HG02852 (cell line): Measurements from ENCODE around the gene UBTD1.
"Not testable (repeated sequence)": the region's sequence is repeated elsewhere in the genome, so short reads cannot be mapped to it uniquely, and the experiment has no call there.

Experiments used
- ATAC-seq: cut with Tn5 transposase; IDR thresholded peaks from one replicate; pipeline ENCODE4 v1.9.1; 2021; ENCODE audit warnings: mild to moderate bottlenecking, moderate library complexity; ENCODE audit not compliant: unreplicated experiment

Gene UBTD1

GRCh38 chr10:97534746-97535367 lies 36.1 kb downstream of the UBTD1 start:
- ATAC-seq = no peak

GRCh38 chr10:97537186-97537869 lies 38.6 kb downstream of the UBTD1 start:
- ATAC-seq = no peak

GRCh38 chr10:97538411-97538810 lies 39.7 kb downstream of the UBTD1 start:
- ATAC-seq = no peak

GRCh38 chr10:97538839-97539238 lies 40.1 kb downstream of the UBTD1 start:
- no peak for ATAC-seq

- no peak for ATAC-seq
Observed at GRCh38 chr10:97539523-97540200, 40.9 kb downstream of the UBTD1 start.

- no peak for ATAC-seq
Observed at GRCh38 chr10:97540669-97541500, 42.2 kb downstream of the UBTD1 start.

GRCh38 chr10:97542169-97543024 lies 43.7 kb downstream of the UBTD1 start:
- no peak for ATAC-seq

GRCh38 chr10:97543025-97543546 lies 44.4 kb downstream of the UBTD1 start:
- ATAC-seq = no peak

GRCh38 chr10:97546456-97547270 lies 47.9 kb downstream of the UBTD1 start:
- no peak for ATAC-seq

- ATAC-seq = no peak
Observed at GRCh38 chr10:97547271-97547600, 48.5 kb downstream of the UBTD1 start.

GRCh38 chr10:97547962-97548361 lies 49.2 kb downstream of the UBTD1 start:
- ATAC-seq = no peak

- no peak for ATAC-seq
Observed at GRCh38 chr10:97548828-97549455, 50.2 kb downstream of the UBTD1 start.

GRCh38 chr10:97549587-97550322 lies 51.0 kb downstream of the UBTD1 start:
- no peak for ATAC-seq

GRCh38 chr10:97550336-97551149 lies 51.8 kb downstream of the UBTD1 start:
- ATAC-seq = no peak

GRCh38 chr10:97551271-97551670 lies 52.5 kb downstream of the UBTD1 start:
- no peak for ATAC-seq

GRCh38 chr10:97553575-97554031 lies 54.9 kb downstream of the UBTD1 start:
- ATAC-seq = peak; percentile 64

- ATAC-seq = not testable (repeated sequence)
Observed at GRCh38 chr10:97554336-97554735, 55.6 kb downstream of the UBTD1 start.
